HTR-8/SVneo (cell line): ENCODE measurements around the gene PIP5K1B.

ENCODE experiments used
- DNase-seq: peaks from one replicate; pipeline ENCODE4 v3.0.0; 2011; ENCODE audit warnings: low spot score, mixed read lengths; ENCODE audit not compliant: insufficient read length
- FAIRE-seq: peaks from 2 replicates; lab custom pipeline; 2011; peaks lifted over from hg19 to GRCh38; lab: Jason Lieb, UNC

The PIP5K1B gene

GRCh38 chr9:68731857-68732256 lies 26.8 kb downstream of the PIP5K1B start:
- FAIRE-seq: no peak
- no peak for DNase-seq

GRCh38 chr9:68732405-68733020 lies 27.5 kb downstream of the PIP5K1B start:
- no peak for FAIRE-seq

GRCh38 chr9:68733021-68733405 lies 28.0 kb downstream of the PIP5K1B start:
- no peak for DNase-seq
- no peak for FAIRE-seq

More at GRCh38 chr9:68732405-68733020, 27.5 kb downstream of the PIP5K1B start:
- no peak for DNase-seq

DNA sequence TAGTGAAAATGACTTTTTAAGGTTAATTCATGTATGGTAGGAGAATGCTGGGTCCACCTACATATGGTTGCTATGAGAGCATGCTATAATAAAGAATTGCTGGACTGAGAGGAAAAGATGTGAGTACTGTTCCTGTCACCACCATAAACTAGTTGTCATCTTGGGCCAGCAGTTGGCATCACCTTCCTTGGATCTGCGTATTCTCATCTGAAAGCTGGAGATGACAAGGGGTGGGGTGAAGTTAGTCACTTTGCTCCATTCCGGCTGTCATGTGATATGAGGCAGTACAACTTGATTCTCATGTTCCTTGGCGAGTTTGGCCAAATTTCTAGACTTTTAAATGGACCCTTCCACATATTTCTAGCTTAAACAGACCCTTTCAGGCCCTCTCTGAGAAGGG lies 33.3 kb downstream of the PIP5K1B start:
- DNase-seq (no peak), FAIRE-seq (no peak)

DNA sequence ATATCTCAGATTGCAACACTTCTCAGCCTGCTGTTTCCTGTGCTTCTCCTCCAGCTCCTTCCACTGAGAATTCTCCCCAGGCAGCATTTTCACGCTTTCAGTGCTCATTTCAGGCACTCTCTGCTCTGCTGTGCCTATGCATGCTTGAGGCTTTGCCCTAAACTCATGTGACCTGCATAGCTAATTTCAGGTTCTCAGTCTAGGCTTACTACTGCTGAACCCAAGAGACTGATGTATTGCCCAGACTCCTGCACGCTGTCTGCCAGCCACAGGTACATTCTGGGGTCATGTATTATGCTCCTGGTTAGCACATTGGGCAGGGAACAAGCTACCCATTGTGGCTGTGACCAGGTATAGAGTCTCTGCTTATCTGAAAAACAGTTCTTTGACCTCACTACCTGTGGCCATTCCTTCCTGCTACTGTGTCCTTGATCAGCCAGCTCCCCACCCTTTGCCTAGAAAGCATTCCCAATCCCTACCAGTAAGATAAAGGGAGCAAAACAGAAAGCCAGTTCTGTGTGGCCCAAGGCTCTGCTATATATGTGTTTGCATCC lies 34.7 kb downstream of the PIP5K1B start:
- DNase-seq (no peak), FAIRE-seq (no peak)

GRCh38 chr9:68740561-68740960 lies 35.5 kb downstream of the PIP5K1B start:
- DNase-seq (no peak), FAIRE-seq (no peak)

- no peak for FAIRE-seq
- no peak for DNase-seq
Observed at GRCh38 chr9:68741234-68741633, 36.2 kb downstream of the PIP5K1B start.

DNA sequence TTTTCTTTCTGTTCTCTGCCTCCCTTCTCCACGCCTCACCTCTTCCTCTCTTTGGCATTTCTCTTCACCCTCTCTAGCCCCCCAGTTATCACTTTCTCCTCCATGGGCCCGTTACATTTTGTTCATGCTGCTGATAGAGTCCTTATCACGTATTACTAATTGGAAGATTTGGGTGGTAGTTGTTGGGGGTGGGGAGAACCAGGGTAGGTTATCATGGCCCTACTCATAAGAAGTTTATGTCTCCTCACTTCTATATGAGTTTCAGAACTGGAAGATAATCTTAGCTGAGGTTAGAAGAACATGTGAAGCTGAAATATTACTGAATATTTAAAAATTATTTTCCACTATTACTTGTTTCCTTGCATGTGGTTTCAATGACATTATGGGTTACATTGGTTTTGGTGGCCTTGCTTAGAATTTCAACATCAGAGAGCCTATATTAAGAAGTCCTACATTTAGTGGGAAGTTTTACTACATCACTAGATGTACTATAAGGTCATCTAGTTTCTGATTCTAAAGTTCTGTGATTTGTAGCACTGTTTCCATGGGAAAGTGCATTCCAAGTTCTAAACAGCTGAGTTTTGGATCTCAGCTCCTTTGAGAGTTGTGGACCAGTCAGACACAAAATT lies 36.8 kb downstream of the PIP5K1B start:
- FAIRE-seq: no peak

GRCh38 chr9:68742333-68742730 lies 37.3 kb downstream of the PIP5K1B start:
- FAIRE-seq (no peak), DNase-seq (no peak)

More for the DNA sequence above, 36.8 kb downstream of the PIP5K1B start:
- no peak for DNase-seq

DNA sequence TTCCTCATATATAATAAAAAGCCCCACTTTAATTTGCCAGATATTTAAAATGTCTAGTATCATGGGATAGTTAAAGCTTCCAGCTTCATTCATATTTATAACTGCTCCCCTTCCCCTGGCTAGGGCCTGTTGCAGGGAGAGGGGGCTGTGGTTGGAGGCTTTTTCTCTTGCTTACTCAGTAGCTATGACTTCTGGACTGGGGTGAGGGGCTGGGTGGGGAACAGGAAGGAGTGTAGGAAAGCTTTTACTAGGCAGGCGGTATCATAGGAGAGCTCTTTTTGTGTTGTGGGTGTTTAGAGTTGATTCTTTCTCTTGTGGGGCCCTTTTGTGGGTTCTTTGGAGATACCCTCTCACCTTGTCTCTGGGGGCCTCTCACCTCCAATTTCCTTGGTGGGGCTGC lies 39.4 kb downstream of the PIP5K1B start:
- FAIRE-seq (no peak), DNase-seq (no peak)

DNA sequence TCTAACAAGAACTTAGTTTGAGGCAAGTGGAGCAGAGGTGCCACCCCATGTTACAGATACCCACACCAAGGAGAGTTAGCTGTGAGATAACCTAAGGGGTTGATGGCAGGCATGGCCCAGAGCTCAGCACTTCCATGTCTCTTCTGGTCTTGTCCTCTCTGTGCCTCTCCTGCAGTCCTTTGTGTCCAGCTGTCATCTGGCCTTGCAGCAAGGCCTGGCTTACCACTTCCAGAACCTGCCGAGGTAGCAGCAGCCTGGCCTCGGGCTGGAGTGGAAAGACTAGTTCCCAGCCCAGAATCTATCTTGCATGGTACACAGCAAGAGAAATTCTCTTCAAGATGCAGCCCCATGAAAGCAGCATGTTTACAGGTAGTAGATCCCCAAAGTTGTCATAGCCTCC lies 41.5 kb downstream of the PIP5K1B start:
- FAIRE-seq (no peak), DNase-seq (no peak)

DNA sequence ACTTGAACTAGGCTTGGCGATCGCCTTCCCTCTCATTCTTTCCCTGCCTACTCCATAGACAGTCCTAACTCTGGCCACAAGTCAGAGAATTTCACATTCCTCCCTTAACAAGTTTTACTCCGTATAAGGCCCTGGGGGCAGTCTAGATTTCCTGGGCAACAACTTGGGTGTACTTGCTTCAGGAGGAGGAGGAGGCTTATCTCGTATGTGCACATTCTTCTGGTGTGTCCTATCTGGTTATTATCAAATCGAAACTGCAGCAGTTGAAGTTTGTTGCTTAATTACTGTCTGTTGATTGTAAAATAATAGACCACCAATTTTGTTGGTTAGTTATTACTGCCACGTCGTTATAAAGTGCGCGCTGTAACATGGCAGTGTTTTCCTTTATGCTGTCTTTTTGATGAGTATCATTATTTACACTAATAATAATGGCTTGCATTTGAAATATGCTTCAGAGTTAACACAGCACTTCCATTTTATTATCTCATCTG lies 42.0 kb downstream of the PIP5K1B start:
- FAIRE-seq: no peak

GRCh38 chr9:68749135-68749534 lies 44.1 kb downstream of the PIP5K1B start:
- FAIRE-seq: no peak
- no peak for DNase-seq

More for the DNA sequence above, 42.0 kb downstream of the PIP5K1B start:
- no peak for DNase-seq

GRCh38 chr9:68749579-68750159 lies 44.6 kb downstream of the PIP5K1B start:
- DNase-seq: no peak
- FAIRE-seq: no peak

DNA sequence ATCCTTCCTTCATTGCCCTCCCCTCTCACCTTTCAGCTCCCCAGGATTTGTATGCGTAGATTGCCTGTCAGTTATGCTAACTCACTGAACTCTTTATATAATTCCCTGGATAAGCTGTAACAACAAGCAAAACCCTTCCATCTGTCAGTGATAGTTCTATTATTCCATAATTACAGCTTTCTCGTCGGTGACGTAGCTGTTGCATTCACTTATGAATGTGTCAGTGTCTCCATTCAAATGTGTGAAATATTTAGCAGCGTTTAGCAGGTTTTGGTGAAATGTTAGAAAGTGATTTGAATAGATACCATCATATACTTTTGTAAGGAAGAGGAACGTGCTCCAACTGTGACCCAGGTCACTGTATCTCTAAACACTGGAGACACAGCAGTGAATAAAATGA lies 45.2 kb downstream of the PIP5K1B start:
- no peak for DNase-seq
- no peak for FAIRE-seq

DNA sequence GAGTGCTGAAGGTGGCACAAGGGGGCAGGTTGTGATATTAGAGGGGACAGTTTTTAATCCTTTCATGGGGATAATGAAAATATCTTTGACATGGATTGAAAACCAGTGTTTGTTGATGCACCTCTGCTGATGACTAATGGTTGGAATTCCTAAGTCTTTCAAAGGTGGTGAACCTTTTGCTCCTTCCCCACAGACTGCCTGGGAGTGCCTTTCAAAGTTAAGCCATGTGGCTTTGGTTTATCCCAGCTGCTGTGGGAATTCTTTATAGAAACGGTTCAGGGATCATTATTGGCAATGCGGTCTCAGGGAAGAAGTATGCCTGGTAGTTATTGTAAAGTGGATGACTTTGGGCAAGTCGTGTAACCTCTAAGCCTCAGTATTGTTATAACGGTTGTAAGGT lies 45.7 kb downstream of the PIP5K1B start:
- no peak for FAIRE-seq
- DNase-seq: no peak

- FAIRE-seq (no peak), DNase-seq (no peak)
Observed at GRCh38 chr9:68751556-68751955, 46.5 kb downstream of the PIP5K1B start.

GRCh38 chr9:68755051-68755450 lies 50.0 kb downstream of the PIP5K1B start:
- no peak for DNase-seq
- FAIRE-seq: no peak

GRCh38 chr9:68755752-68756151 lies 50.7 kb downstream of the PIP5K1B start:
- DNase-seq: no peak
- no peak for FAIRE-seq

- FAIRE-seq: no peak
- DNase-seq: no peak
Observed at GRCh38 chr9:68759981-68760673, 55.1 kb downstream of the PIP5K1B start.
